Kidney tubule cell (primary cell): ENCODE measurements around the gene ANKRD13B.
A peak's percentile ranks its signal among the peaks of the same experiment; 100 is the strongest.

ENCODE experiments used
- DNase-seq: peaks from one replicate; pipeline ENCODE4 v3.0.0-alpha.2; 2018; ENCODE audit warnings: low spot score

ANKRD13B gene

DNA sequence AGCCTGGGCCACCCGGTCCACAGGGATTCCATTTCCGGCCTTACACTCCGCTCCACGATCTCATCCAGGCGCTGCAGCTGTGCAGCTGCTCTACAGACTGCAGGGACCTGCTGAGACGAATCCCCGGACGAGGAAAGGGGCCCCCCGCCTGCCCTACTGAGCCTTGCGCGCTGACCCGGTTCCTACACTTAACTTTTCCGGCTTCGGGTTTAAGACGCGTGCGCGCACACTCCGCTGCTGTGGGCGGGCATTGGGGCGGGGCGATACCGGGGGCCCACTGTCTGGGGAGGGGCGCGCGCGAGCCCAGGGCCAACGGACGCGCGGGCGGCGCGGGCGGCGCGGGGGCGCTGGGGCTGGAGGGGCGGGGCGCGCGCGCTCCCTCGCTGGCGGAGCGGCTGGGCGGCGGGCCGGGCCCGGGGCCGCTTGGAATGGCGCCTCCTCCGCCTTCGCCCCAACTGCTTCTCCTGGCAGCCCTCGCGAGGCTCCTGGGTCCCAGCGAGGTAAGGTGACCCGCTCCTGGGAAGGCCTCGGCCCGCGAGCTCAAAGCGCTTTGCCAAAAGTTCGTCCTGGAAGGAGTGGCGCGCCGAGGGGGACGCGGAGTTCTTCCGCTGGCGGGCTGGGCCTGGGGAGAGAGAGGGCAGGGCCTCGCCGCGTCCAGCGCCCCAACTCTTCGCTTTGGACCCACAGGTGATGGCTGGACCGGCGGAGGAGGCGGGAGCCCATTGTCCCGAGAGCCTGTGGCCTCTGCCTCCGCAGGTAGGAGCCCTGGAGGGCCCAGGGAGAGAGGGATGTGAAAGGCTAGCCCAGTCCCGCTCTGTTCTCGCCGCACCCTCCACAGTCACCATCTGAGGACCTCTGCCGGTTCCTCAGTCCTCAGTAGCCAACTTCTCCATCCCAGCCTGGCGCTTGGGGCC, 24.3 kb upstream of the ANKRD13B start, which contains the start of gene TP53I13:
Gene TP53I13 (plus strand): TSS at position 371 of the 914 bp plus-strand sequence. CDS start 58 bp downstream, at position 429.
- peak; percentile 86 for DNase-seq

DNA sequence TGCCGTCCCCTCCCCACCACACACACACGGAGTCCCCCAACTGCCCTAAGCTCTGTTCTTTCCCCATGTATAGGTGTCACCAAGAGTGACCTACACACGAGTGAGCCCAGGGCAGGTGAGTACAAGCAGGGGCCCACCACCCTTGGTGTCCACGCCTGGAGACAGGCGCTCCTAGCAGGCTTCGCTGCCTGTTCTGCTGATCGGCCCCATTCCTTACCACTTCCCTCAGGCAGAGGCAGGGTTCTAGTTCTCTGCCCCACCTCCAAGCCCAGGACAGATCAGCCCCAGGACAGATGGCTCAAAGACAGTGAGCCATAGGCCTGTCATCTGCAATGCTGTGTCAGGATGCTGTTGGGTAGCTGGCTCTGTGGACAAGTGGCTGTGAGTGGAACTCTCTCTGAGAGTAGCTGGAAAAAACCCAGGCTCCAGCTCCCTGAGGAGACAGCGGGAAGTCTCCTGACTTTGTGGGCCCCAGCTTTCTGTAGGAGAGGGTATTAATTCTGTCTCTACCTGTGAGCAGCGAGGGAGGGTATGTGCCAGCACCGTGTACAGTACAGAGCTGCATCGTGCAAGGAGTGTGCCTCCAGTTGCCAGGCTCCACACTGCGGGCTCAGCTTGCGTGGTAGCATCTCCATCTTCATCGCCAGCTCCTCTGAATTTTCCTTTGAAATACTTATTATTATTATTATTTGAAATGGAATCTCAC, 23.5 kb upstream of the ANKRD13B start:
- peak; percentile 69 for DNase-seq

DNA sequence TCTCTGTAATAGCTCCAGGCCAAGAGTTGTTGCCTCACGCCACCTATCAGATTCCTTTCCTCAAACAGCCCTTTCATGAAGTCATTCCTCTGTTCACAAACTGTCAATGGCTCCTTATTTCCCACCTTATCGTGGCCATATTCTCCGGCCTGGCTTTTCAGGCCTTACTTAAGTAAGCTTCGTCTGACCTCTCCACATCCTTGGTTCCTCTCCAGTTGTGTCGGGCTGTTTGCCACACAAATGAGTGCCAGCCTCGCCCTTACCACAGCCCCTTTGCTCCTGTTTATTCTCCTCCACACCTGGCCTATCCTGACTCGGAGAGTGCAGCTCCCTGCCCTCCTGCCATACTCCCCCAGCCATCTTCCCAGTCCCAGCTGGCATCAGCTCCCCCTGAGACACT, 22.4 kb upstream of the ANKRD13B start:
- no peak for DNase-seq

DNA sequence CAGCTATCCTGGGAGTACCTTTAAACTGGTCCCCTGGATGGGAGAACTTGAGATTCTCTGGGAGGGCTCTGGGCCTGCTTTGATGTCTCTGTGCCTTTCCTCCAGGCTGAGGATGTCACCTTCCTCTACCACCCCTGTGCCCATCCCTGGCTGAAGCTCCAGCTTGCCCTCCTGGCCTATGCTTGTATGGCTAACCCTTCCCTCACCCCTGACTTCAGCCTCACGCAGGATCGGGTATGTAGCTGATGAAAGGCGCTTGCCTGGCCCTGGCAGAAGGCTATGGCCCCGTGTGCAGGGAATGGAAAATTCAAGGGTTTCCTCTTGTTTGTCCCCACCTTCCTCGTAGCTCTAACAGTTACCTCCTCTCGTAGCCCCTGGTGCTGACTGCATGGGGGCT, 21.4 kb upstream of the ANKRD13B start:
- no peak for DNase-seq

DNA sequence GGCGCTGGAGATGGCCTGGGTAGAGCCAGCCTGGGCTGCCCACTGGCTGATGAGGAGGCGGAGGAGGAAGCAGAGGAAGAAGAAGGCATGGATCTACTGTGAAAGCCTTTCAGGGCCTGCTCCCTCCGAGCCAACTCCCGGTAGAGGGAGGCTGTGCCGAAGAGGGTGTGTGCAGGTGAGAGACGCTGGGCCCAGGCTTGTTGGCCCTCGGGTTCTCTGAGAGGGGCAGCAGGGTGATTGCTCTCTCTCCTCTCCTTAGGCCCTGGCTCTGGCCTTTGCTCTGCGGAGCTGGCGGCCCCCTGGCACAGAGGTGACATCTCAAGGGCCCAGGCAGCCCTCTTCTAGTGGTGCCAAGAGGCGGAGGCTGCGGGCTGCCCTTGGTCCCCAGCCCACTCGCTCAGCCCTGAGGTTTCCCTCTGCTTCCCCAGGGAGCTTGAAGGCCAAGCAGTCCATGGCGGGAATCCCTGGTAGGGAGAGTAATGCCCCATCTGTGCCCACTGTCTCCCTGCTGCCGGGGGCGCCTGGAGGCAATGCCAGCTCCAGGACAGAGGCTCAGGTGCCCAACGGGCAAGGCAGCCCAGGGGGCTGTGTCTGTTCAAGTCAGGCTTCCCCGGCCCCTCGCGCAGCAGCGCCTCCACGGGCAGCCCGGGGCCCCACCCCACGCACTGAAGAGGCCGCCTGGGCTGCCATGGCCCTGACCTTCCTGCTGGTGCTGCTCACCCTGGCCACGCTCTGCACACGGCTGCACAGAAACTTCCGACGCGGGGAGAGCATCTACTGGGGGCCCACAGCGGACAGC, 20.9 kb upstream of the ANKRD13B start:
- DNase-seq = no peak

DNA sequence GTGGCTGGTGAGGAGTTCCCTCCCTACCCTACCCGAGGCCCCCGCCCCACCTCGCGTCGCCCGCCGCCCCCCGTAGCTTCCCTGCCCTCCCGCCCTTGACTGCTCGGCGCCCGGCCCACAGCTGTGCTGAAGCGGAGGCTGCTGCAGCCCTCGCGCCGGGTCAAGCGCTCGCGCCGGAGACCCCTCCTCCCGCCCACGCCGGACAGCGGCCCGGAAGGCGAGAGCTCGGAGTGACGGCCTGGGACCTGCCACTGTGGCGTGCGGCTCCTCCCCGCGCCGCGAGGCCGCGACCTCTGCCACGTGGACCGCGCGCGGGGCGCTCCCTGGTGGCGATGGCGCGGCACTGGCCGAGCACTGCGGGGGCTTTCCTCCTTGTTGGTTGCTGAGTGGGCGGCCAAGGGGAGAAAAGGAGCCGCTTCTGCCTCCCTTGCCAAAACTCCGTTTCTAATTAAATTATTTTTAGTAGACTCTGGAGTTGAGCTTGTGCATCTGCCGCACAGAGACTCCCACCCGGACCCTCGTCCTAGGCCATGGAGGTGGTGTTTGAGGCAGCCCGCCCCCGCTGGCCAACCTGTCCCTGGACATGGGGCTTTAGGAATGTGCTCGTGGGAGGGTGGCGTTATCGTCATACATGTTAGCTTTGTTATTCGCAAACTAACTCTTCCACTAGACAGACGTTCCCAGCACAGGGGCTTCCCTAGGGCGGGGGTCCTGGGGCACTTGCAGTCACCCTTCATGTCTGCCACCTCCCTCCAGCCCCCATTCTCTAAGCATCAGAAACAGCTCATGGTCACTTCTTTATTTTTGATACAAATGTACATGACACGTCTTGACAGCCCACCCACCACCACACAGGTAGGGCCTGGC, 20.0 kb upstream of the ANKRD13B start:
- DNase-seq = peak; percentile 45

DNA sequence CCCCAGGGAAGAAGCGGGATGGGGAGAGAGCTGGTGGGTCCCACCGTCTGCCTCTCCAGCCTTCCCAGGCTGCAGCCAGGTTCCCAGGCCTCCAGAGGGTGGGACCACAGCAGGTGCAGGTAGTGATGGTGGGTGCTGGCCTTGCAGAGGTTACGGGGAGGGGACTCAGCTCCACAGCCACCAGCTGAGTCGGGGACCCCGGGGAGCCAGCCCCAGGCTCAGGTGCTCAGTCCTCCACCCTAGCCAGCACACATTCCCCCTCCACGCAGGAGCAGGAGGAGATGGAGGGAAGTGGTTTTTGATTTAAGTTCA, 19.4 kb upstream of the ANKRD13B start:
- no peak for DNase-seq

DNA sequence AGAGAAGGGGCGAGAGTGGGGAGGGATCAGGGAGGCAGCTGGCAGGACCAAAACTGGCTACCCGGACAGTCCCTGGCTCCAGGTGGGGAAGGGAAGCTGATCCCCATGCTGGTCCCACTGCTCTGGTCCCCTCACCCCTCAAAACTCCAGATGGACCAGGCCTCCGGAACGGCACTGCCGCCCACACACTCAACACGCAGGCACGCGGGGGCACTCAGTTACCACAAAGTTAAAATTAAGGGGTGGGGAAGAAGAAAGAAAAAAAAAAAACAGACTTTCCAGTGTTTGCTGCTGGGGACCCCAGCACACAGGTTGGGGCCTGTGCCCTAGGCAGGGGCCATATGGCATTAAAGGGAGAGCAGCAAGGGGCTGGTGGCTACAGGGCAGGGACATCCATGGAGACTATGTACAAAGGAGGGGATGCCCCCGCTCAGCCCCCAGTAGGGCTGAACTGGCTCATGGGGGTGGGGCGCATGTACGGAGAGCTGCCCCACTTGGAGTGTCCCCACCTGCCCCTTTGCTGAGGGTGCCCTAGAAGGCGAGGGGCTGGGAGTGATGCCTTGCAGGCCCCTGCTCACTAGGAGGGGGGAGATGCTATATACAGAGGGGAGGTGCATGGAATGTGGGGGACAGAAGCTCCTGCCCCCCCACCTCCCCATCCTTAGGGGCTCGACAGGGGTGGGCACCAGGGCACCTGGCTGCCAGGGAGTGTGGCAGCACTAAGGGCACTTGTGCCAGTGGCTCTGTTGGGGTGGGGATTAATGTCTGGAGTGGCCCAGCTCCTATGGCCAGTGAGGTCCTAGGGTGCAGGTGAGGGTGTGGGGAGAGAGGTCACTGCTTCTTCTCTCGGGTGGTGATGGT, 18.8 kb upstream of the ANKRD13B start:
- no peak for DNase-seq

DNA sequence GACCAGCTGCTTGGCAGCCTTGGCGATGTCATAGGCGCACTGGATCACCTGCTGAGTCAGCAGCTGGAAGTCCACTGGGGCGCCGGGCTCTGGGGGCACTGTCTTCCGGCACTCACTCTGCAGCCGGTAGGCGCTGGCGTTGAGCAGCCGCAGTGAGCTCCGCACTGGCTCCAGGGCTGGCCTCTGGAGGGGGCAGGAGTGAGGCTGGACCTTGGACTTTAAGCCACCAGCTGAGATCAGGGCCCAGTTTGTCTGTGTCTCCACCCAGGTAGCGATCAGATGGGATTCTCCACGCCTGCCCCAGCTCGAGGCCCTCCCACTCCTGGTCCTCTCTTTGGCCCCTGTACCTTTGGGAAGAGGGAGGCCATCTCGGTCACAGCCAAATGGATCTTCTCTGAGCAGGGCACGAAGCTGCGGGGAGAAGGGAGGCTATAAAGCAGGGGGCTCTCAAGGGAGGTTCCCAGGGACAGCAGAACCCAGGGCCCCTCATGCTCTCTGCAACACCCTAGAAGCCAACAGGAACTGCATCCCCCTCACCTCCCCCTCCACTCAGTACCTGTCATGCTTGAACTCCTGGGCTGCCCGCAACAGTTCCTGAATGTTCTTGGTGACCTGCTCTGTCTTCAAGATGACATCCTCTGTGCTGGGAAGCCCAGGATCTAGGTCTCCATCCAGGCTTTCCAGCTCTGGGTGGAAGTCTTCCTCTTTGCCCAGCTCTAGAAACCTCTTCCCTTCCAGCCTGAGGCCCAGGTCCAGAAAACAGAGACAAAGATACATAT, 18.0 kb upstream of the ANKRD13B start:
- peak; percentile 40 for DNase-seq

DNA sequence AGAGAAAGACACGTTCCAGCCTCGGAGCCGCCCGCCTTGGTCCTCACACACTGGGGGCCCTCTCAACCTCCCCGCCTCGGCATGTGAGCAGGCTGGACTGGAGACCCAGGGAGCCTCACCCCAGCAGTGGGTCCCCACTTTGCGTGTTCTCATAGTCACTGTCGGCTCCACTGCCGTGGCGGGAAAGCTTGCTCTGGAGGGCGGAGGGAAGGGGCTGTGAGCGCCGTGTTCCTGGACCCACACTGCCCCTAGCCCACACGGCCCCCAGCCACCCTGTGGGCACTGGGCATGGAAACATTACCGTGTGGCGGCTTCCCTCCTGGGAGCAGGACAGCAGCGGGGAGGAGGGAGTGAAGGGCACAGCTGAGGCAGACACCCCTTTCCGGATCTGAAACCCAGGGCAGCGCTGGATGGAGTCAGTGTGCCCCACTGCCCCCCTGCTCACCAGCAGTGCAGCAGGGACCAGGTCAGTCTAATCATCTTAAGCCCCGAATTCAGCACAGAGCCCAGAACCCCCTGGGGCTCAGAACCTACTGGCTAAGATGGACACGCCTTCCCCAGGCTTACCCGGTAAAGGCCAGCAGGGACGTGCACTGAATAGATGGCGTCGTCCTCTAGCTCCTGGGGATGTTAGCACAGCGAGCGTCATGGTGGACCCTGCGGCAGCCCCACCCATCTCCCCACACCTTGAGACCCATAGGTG, 17.3 kb upstream of the ANKRD13B start:
- DNase-seq = no peak

DNA sequence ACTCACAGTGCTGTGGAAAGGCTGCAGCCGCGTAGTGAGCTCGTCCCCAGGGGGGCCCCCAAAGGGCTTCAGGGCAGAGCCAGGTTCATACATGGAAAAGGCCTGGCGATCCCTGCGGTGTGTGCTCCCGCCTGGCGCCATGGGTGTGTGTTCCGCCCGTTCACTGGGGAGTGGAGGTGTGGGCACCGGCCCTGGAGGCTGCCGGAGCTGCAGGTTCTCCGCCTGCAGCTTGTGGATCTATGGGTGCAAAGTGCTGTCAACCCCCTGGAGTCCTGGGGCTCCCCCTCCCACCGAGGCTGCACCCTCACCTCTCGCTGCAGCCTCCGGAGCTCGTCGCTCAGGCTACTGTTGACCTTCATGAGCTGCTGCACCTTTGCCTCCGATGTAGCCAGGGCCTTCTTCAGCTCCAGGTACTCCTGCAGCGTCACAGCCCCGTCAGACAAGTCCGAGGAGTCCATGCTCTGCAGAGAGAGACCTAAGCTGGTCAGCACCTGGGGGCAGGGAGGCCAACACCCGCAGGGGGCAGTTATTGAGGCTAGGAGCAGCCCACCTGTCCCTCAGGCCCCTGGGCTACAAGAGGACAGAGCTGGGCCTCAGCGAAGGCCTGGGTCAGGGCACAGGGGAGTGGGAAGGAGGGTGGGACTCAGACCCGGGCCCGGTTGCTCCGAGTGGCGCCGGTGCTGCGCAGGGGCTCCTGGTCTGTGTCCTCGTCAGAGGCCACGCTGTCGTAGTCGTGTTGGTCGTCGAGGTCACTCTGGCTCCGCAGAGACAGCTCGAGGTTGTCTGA, 16.5 kb upstream of the ANKRD13B start:
- DNase-seq = no peak

DNA sequence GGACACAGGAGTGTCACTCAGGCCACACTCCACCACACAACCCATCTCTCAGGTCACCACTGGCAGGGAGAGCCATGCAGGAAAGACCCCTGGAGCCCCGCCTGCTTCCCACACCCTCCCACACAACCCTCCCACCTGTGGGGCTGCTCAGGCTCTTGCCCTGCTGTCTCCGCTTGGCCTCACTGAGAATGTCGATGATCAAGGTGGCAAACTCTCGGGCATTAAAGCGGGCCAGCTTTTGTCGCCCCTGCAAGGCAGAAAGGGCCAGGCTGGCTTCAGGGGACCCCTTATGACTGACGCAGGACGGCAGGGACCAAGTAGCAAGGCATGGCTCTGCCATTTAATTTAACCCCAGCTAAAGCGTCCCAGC, 15.9 kb upstream of the ANKRD13B start:
- no peak for DNase-seq

DNA sequence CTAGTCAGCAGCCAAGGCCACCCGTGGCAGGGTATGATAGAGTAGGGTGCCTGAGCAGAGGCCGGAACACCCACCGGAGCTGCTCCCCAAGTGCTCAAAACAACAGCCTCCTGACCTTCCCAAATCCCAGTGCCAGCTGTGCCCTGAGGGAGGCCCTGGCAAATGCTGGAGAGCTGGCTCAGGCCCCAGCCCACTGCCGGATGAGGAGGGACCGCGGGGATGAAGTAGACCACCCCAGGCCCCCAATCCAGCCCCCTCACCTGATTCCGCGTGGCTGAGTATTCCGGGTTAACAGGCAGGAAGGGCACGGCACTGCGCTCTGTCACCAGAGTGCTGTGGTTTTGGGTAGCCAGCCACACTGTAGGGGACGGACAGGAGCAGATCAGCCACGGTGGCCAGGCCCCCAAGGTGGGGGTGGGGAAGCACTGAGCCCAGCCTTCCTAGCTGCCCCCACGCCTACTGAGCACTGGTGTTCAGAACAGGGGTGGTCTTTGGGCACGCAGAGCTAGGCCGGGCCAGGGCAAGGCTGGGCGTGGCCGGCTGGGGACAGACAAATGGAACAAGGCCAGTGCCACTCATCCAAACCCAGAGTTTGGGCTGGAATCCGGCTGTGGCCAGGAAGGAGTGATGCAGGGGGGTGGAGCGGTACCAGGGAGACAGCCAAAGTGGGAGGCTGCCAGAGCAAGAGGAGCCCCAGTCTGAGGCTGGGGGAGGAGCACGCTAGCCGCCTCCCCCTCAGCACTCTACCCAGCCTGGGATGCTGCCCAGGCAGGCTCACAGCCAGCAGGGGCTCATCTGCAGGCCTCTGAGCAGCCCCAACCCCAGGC, 15.3 kb upstream of the ANKRD13B start:
- DNase-seq = no peak

DNA sequence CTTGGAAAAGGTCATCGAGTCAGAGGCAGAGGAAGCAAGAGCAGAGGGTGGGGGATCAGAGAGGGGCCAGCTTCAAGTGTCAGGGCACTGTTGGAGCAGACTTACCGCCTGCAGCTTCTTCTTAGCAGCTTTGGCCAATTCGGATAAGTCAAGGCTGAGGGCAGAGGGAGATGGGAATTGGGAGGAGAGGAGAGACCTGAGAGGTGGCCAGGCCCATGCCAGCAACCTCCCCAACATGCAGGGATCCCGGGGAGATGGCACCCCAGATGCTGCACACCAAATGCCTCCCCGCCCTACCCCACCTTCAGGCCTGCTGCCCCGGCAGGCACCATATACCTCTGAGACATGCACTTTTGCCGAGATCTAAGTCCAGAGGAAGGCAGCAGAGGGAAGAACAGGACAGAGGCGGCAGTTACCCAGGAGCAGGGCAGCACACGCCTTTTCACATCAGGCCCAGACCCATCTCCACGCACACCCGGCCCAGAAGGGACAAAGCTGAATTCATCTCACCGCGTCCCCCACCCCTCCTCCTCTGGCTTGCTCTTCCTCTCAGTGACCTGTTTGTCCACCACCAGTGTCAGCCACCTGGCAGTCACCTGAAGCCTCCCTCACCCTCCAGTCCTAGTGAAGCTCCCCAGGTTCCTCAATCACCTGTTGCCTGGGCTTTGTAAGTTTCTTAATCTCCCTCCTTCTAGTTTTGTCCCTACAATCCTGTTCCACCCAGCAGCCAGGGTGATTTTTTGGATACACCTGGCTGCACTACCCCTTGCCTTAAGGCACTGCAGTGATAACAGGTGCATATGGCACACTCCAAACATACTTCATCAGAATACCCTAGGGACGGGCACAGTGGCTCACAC, 14.1 kb upstream of the ANKRD13B start:
- DNase-seq = no peak

DNA sequence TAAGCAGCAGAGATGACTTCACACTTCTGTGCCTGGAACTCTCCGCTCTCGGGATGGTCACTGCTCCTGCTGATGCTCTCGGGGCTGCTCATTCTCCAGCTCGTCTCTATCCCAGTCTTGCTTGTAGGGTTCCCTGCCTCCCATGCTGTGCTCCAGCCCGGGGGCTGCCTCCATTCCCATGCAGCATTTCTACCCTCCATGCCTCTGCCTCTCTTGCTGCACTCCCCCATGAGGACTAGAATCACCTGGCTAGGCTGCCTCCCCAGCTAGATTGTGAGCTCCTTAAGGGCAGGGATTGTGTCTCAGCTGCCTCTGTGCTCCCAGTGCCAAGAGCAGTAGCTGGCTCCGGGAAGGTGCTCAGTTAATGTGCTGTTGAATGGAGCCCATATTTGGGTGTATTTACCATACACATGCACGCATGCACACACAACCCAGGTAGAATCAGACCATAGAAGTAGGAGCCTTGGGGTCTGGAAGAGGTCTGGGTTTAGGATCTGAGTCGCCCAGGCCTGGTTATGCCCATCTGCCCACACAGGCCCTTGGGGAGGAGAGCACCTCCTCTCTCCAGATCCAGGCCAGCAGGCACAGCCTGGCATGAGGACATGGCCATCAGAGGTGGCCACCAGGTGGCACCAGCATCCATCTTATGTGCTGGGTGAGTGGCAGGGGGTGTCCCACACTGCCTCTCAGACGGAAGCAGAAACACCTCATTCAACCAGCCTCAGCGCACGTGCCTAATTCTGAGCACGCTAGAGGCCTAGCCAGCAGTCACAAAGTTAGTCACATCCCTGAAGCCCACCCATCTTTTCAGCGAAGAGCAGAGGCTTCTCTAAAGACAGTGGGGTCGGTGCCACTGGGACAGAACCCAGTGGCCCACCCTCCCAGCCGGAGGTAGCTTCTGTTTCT, 12.8 kb upstream of the ANKRD13B start:
- DNase-seq = peak; percentile 87
